Retina (tissue), 1 donor: ENCODE data around the gene LAMA3.
"Not testable (repeated sequence)": the region's sequence is repeated elsewhere in the genome, so short reads cannot be mapped to it uniquely, and the experiment has no call there.

Experiments used
- DNase-seq: peaks from one replicate; pipeline ENCODE4 v3.0.0-alpha.2; 2016

LAMA3 gene

GRCh38 chr18:23710068-23710527 is 20.8 kb downstream of the LAMA3 start:
- DNase-seq = no peak

- no peak for DNase-seq
Observed at GRCh38 chr18:23710946-23711345, 21.7 kb downstream of the LAMA3 start.

GRCh38 chr18:23711426-23711825 is 22.2 kb downstream of the LAMA3 start:
- DNase-seq = no peak

- DNase-seq = no peak
Observed at GRCh38 chr18:23712445-23712844, 23.2 kb downstream of the LAMA3 start.

GRCh38 chr18:23714576-23714975 is 25.3 kb downstream of the LAMA3 start:
- no peak for DNase-seq

GRCh38 chr18:23716079-23716478 is 26.8 kb downstream of the LAMA3 start:
- not testable (repeated sequence) for DNase-seq

- DNase-seq = no peak
Observed at GRCh38 chr18:23716516-23716915, 27.3 kb downstream of the LAMA3 start.

GRCh38 chr18:23716966-23717365 is 27.7 kb downstream of the LAMA3 start:
- no peak for DNase-seq

- no peak for DNase-seq
Observed at GRCh38 chr18:23718243-23718720, 29.0 kb downstream of the LAMA3 start.

GRCh38 chr18:23718731-23719130 is 29.5 kb downstream of the LAMA3 start:
- DNase-seq = no peak

- DNase-seq = no peak
Observed at GRCh38 chr18:23719634-23720201, 30.5 kb downstream of the LAMA3 start.

GRCh38 chr18:23721696-23722480 is 32.6 kb downstream of the LAMA3 start:
- no peak for DNase-seq

- DNase-seq = no peak
Observed at GRCh38 chr18:23722646-23723045, 33.4 kb downstream of the LAMA3 start.

- no peak for DNase-seq
Observed at GRCh38 chr18:23723121-23723520, 33.9 kb downstream of the LAMA3 start.

GRCh38 chr18:23724681-23725080 is 35.4 kb downstream of the LAMA3 start:
- no peak for DNase-seq

- no peak for DNase-seq
Observed at GRCh38 chr18:23725351-23725750, 36.1 kb downstream of the LAMA3 start.

- no peak for DNase-seq
Observed at GRCh38 chr18:23725827-23726661, 36.8 kb downstream of the LAMA3 start.

GRCh38 chr18:23727707-23728493 is 38.6 kb downstream of the LAMA3 start:
- no peak for DNase-seq

- DNase-seq = no peak
Observed at GRCh38 chr18:23730857-23731256, 41.6 kb downstream of the LAMA3 start.

- DNase-seq = no peak
Observed at GRCh38 chr18:23731861-23732260, 42.6 kb downstream of the LAMA3 start.

GRCh38 chr18:23732439-23732838 is 43.2 kb downstream of the LAMA3 start:
- DNase-seq = no peak

GRCh38 chr18:23733265-23733664 is 44.0 kb downstream of the LAMA3 start:
- DNase-seq = not testable (repeated sequence)

- no peak for DNase-seq
Observed at GRCh38 chr18:23733895-23734294, 44.6 kb downstream of the LAMA3 start.
